Upper lobe of left lung (tissue), 4 donors: ENCODE measurements around the gene DDX18.

ENCODE experiments used
- CTCF ChIP-seq, 6 experiments: fragments of 450-650 bp in 4 of 6; fragments of 200-600 bp in 2 of 6; sonication (generic) in 2 of 6; IDR thresholded peaks; one replicate each; pipeline ENCODE4 v1.5.1; 2016 to 2019; ENCODE audit warnings: antibody characterized with exemption in 6 of 6
- POLR2A ChIP-seq, 4 donors: fragments of 450-650 bp; IDR thresholded peaks; one replicate each; pipeline ENCODE4 v1.5.1; 2016 to 2017; ENCODE audit warnings: antibody characterized with exemption in 4 of 4, mild to moderate bottlenecking in 2 of 4
- POLR2AphosphoS5 ChIP-seq, 2 donors: sonication (generic); formaldehyde crosslinking; IDR thresholded peaks; one replicate each; pipeline ENCODE4 v1.5.1; 2017; ENCODE audit warnings: antibody characterized with exemption in 2 of 2

DNA sequence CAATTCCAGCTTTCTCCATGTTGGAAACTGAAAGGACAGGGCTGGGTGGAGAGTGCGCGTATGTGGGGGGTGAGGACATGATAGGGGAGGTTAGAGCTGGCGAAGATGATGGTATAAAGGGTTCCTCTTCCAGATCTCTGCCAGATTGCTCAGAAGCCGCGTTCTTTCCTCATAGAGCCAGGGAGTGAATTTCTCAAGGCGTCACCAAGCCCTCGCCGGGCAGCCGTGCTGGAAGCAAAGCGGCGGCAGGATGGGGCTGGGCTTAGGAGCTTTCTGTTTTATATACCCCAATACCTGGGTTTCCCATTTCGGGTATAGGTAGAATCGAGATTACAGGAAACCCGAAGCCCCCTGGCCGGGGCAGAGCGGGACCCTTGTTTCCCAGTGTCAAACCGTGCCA is 43.8 kb downstream of the DDX18 start:
- TF ChIP-seq POLR2A (IDR thresholded peaks at IDR 0.05) (no peak), CTCF (IDR thresholded peaks at IDR 0.05) (no peak), POLR2AphosphoS5 (IDR thresholded peaks at IDR 0.05) (no peak)
